HCT116 (cell line): ENCODE results near the gene MYLK. TPM values are rescaled to one million over a fixed set of nuclear protein-coding genes. Genes with fewer than 3 reads are reported as not detected.

Source experiments
- ATAC-seq: fragments of 200-7000 bp; cut with Tn5 transposase; 2 replicates; pipeline ENCODE4 v1.9.1; 2020; ENCODE audit warnings: mild to moderate bottlenecking, moderate library complexity
- BruUV-seq: library from RNA; stranded (reverse); fragments of 400-500 nt; replicated peaks from 2 replicates; lab custom pipeline; 2021; lab: Mats Ljungman, UMichigan
- CTCF ChIA-PET: fragments of 300-600 bp; sonication (Branson Sonifier 250); formaldehyde crosslinking; loops from one replicate; lab custom pipeline; 2021; ENCODE audit warnings: antibody characterized with exemption; lab: Charles Lee
- POLR2A ChIA-PET: fragments of 300-600, 350-600 bp; sonication (Branson Sonifier 250); formaldehyde crosslinking; loops from one replicate; lab custom pipeline; 2021; ENCODE audit warnings: antibody characterized with exemption; lab: Charles Lee
- RAD21 ChIA-PET, 2 experiments: fragments of 300-600 bp; sonication (Branson Sonifier 250); formaldehyde crosslinking; loops; one replicate each; lab custom pipeline; 2023; ENCODE audit warnings: low total read pairs in 2 of 2; ENCODE audit not compliant: uncharacterized antibody in 2 of 2, unreplicated experiment in 2 of 2, low non-redundant PET in 1 of 2; lab: Charles Lee
- DNase-seq: peaks from one replicate; pipeline ENCODE4 v3.0.0-alpha.2; 2010; ENCODE audit warnings: low read depth, low spot score
- H2AFZ ChIP-seq: fragments of 200-600 bp; shearing (Covaris generic), sonication (generic); 2 replicates; pipeline ENCODE4 v1.6.1; 2017; ENCODE audit warnings: low read depth, mixed run types, mixed read lengths, antibody characterized with exemption, low read length; ENCODE audit not compliant: poor library complexity, severe bottlenecking
- H3K27ac ChIP-seq: 2 replicates; pipeline ENCODE4 v1.5.1; 2012; ENCODE audit warnings: low read depth, low read length
- H3K27me3 ChIP-seq: fragments of 200-600 bp; sonication (generic); 2 replicates; pipeline ENCODE4 v1.6.1; 2016; ENCODE audit warnings: mixed run types, low read length, mixed read lengths; ENCODE audit not compliant: insufficient read depth
- H3K36me3 ChIP-seq, 2 experiments: fragments of 200-500 bp in 1 of 2; fragments of 200-600 bp in 1 of 2; sonication (Bioruptor generic) in 1 of 2; sonication (generic) in 1 of 2; 2 replicates each; pipeline versions ENCODE4 v1.5.1 to v1.6.1; 2014 to 2016; ENCODE audit warnings: low read length in 2 of 2, inconsistent platforms in 1 of 2, mixed read lengths in 1 of 2, mixed run types in 1 of 2; ENCODE audit not compliant: insufficient read depth in 2 of 2, control insufficient read depth in 1 of 2
- H3K4me1 ChIP-seq, 2 experiments: fragments of 200-600 bp in 1 of 2; sonication (generic) in 1 of 2; 2 replicates each; pipeline versions ENCODE4 v1.5.1 to v1.6.1; 2012 to 2017; ENCODE audit warnings: low read length in 2 of 2, inconsistent platforms in 1 of 2, mild to moderate bottlenecking in 1 of 2, mixed read lengths in 1 of 2, mixed run types in 1 of 2, moderate library complexity in 1 of 2; ENCODE audit not compliant: insufficient read depth in 2 of 2, control insufficient read depth in 1 of 2
- H3K4me2 ChIP-seq: fragments of 200-600 bp; sonication (generic); 2 replicates; pipeline ENCODE4 v1.6.1; 2017; ENCODE audit warnings: mixed run types, low read length, mixed read lengths
- H3K4me3 ChIP-seq, 2 experiments: fragments of 200-600 bp in 1 of 2; sonication (generic) in 1 of 2; replicated peaks in 1 of 2; 2 replicates each; pipeline ENCODE4 v1.5.1; 2011 to 2016; ENCODE audit warnings: low read length in 2 of 2, control low read depth in 1 of 2, low read depth in 1 of 2, mild to moderate bottlenecking in 1 of 2, mixed read lengths in 1 of 2, mixed run types in 1 of 2
- H3K79me2 ChIP-seq: fragments of 200-600 bp; sonication (generic); 2 replicates; pipeline ENCODE4 v1.6.1; 2017; ENCODE audit warnings: mild to moderate bottlenecking, mixed run types, low read length, moderate library complexity, mixed read lengths; ENCODE audit not compliant: insufficient read depth
- H3K9ac ChIP-seq: fragments of 200-600 bp; sonication (generic); 2 replicates; pipeline ENCODE4 v1.6.1; 2016; ENCODE audit warnings: low read length, mixed read lengths
- H3K9me2 ChIP-seq: fragments of 200-600 bp; sonication (generic), shearing (Covaris generic); 2 replicates; pipeline ENCODE4 v1.6.1; 2017; ENCODE audit warnings: mixed run types, mild to moderate bottlenecking, moderate library complexity; ENCODE audit not compliant: insufficient read depth
- H3K9me3 ChIP-seq, 2 experiments: fragments of 200-500 bp in 1 of 2; fragments of 200-600 bp in 1 of 2; sonication (Bioruptor generic) in 1 of 2; sonication (generic) in 1 of 2; 2 replicates each; pipeline ENCODE4 v1.6.1; 2014 to 2017; ENCODE audit warnings: low read length in 2 of 2, mixed read lengths in 2 of 2, inconsistent platforms in 1 of 2, low read depth in 1 of 2, mild to moderate bottlenecking in 1 of 2, mixed run types in 1 of 2, moderate library complexity in 1 of 2; ENCODE audit not compliant: control insufficient read depth in 1 of 2, insufficient read depth in 1 of 2
- H4K20me1 ChIP-seq: fragments of 200-600 bp; sonication (generic), shearing (Covaris generic); 2 replicates; pipeline ENCODE4 v1.6.1; 2017; ENCODE audit warnings: mixed run types, mild to moderate bottlenecking, moderate library complexity; ENCODE audit not compliant: insufficient read depth
- CEBPB ChIP-seq: IDR thresholded peaks from 2 replicates; pipeline ENCODE4 v1.6.1; 2012; ENCODE audit warnings: low read depth
- EGR1 ChIP-seq: IDR thresholded peaks from 2 replicates; pipeline ENCODE4 v1.6.1; 2012; ENCODE audit warnings: low read depth
- ELF1 ChIP-seq: IDR thresholded peaks from 2 replicates; pipeline ENCODE4 v1.6.1; 2012; ENCODE audit warnings: low read depth, borderline replicate concordance
- EZH2 ChIP-seq: fragments of 200-600 bp; sonication (generic); IDR thresholded peaks from 2 replicates; pipeline ENCODE4 v1.6.1; 2017; ENCODE audit warnings: antibody characterized with exemption, mixed run types
- EZH2phosphoT487 ChIP-seq: fragments of 200-600 bp; IDR thresholded peaks from 2 replicates; pipeline ENCODE4 v1.6.1; 2018; ENCODE audit warnings: antibody characterized with exemption, borderline replicate concordance
- FOSL1 ChIP-seq: IDR thresholded peaks from 2 replicates; pipeline ENCODE4 v1.6.1; 2012; ENCODE audit warnings: low read depth
- JUND ChIP-seq: IDR thresholded peaks from 2 replicates; pipeline ENCODE4 v1.6.1; 2012
- MAX ChIP-seq: IDR thresholded peaks from 2 replicates; pipeline ENCODE4 v1.6.1; 2012
- POLR2AphosphoS5 ChIP-seq: IDR thresholded peaks from 2 replicates; pipeline ENCODE4 v1.6.1; 2011; ENCODE audit warnings: mild to moderate bottlenecking, low read depth, low read length, moderate library complexity
- RAD21 ChIP-seq: IDR thresholded peaks from 2 replicates; pipeline ENCODE4 v1.6.1; 2012; ENCODE audit warnings: low read depth, mild to moderate bottlenecking
- SIN3A ChIP-seq: IDR thresholded peaks from 2 replicates; pipeline ENCODE4 v1.6.1; 2012; ENCODE audit warnings: low read depth
- SP1 ChIP-seq: IDR thresholded peaks from 2 replicates; pipeline ENCODE4 v1.6.1; 2012; ENCODE audit warnings: low read depth
- SRF ChIP-seq: IDR thresholded peaks from 2 replicates; pipeline ENCODE4 v1.6.1; 2012; ENCODE audit warnings: low read depth
- TCF7L2 ChIP-seq: IDR thresholded peaks from 2 replicates; pipeline ENCODE4 v1.7.0; 2011; ENCODE audit warnings: borderline replicate concordance, inconsistent platforms; ENCODE audit not compliant: insufficient read depth, insufficient read length; ENCODE audit errors: extremely low read depth
- YY1 ChIP-seq: IDR thresholded peaks from 2 replicates; pipeline ENCODE4 v1.6.1; 2011; ENCODE audit warnings: low read length, low read depth, moderate library complexity, mild to moderate bottlenecking; ENCODE audit not compliant: insufficient replicate concordance; ENCODE audit errors: extremely low read depth
- ZBTB33 ChIP-seq: IDR thresholded peaks from 2 replicates; pipeline ENCODE4 v1.6.1; 2011; ENCODE audit warnings: mild to moderate bottlenecking, low read length, moderate library complexity; ENCODE audit not compliant: insufficient replicate concordance; ENCODE audit errors: extremely low read depth
- ZNF274 ChIP-seq: fragments of 200-500 bp; sonication (Bioruptor generic); IDR thresholded peaks from 2 replicates; pipeline ENCODE4 v1.6.1; 2014; ENCODE audit warnings: mild to moderate bottlenecking, low read depth, low read length, inconsistent platforms
- intact Hi-C: fragments of 100-400 bp; cut with micrococcal nuclease; formaldehyde crosslinking; loops from 2 replicates; pipeline ENCODE4 v1.10.0; 2022
- total RNA-seq: library from RNA; stranded (reverse); gene quantifications from one replicate; pipeline ENCODE4 v1.2.1, GENCODE V29; 2021; ENCODE audit not compliant: unreplicated experiment
- TF ChIP-seq, protein P1 (sequence below): IDR thresholded peaks from 2 replicates; pipeline ENCODE4 v1.6.1; 2012

Gene MYLK
- total RNA-seq, 1 experiment from 2014 or later, result 3.8 TPM

DNA sequence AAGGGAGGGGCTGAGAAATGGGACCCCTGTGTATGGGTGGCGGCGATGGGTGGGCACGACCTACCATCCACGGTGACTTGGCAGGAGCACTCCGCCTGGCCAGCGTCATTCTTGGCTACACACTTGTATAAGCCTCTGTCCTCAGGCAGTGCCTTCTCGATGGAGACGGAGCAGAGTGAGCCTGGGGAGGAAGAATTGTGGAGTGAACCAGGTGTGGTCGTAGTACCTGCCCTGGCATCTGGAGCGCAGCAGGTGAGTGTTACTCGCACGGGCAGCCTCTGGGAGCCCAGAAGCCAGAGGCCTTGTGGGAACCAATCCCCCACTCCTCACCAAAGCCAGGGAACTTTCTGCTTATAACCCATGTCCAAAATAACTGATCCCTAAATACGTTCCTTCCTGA is 191.5 kb downstream of the MYLK start:
- no peak for ATAC-seq
- Histone ChIP-seq H4K20me1 (no peaks in the 10 kb centered on the region), H3K79me2 (no peaks in the 10 kb centered on the region), H3K4me2 (no peak overlapping the region), H2AFZ (no peak overlapping the region), H3K36me3 (no peaks in the 10 kb centered on the region), H3K27me3 (no peaks in the 10 kb centered on the region), H3K4me1 (peaks cover 4 to 22% of the 10 kb centered on the region in 2 experiments; a peak in 3 of 4 replicates), H3K9me3 (no peaks in the 10 kb centered on the region), H3K27ac (no peak overlapping the region), H3K4me3 (no peak overlapping the region), H3K9ac (no peak overlapping the region), H3K9me2 (no peaks in the 10 kb centered on the region)
- ChIA-PET CTCF (interaction anchor here (1.3 kb wide), 1 partner anchor 41 kb away, joined by 3 read pairs; no protein-coding TSS in a partner anchor), RAD21 (no interaction called here), POLR2A (no interaction called here)
- intact Hi-C loops, result no loop called here
- BruUV-seq, result no TSS peak
- DNase-seq, result no peak
- TF ChIP-seq SRF (no peak), YY1 (no peak), SIN3A (no peak), CEBPB (no peak), EGR1 (no peak), POLR2AphosphoS5 (no peak), ZNF274 (no peak)
- TF ChIP-seq, protein P1, sequence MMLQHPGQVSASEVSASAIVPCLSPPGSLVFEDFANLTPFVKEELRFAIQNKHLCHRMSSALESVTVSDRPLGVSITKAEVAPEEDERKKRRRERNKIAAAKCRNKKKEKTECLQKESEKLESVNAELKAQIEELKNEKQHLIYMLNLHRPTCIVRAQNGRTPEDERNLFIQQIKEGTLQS, result no peak

DNA sequence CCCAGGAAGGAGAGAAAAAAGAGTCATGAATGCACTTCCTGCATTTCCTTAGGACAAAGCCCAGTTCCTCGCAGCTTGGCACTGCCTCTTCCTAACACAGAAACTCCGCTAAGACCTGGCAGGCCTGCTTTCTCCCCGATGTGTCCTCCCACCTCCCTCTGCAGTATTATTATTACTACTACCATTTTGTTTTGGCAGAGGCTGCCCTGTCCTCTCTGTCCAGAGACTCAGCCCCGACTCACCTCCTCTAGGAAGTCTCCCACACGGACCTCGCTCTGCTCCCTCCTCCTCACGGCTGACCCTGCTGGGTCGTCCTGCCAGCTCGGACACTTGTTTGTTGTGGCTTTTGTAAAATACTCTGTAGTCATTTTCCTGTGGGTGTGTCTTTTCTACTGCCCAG is 192.1 kb downstream of the MYLK start:
- intact Hi-C loops, result no loop called here
- no TSS peak for BruUV-seq
- Histone ChIP-seq H3K4me1 (peaks cover 4 to 23% of the 10 kb centered on the region in 2 experiments; a peak in 3 of 4 replicates), H3K79me2 (no peaks in the 10 kb centered on the region), H3K9ac (no peak overlapping the region), H2AFZ (no peak overlapping the region), H3K27ac (no peak overlapping the region), H3K9me3 (no peaks in the 10 kb centered on the region), H3K36me3 (no peaks in the 10 kb centered on the region), H3K9me2 (no peaks in the 10 kb centered on the region), H3K4me3 (no peak overlapping the region), H4K20me1 (no peaks in the 10 kb centered on the region), H3K27me3 (no peaks in the 10 kb centered on the region)
- TF ChIP-seq RAD21 (no peak), MAX (no peak), SRF (no peak), EZH2phosphoT487 (no peak), TCF7L2 (no peak), ZBTB33 (no peak), ELF1 (no peak), EZH2 (no peak), ZNF274 (no peak), YY1 (no peak), FOSL1 (no peak), SP1 (no peak), SIN3A (no peak), CEBPB (no peak), JUND (no peak)
- TF ChIP-seq, protein P1, result no peak
- TF ChIP-seq, all 23 proteins: peak for 0
- POLR2A ChIA-PET, result no interaction called here
- H3K4me2 ChIP-seq, result no peak overlapping the region
- CTCF ChIA-PET, result interaction anchor here (1.3 kb wide), 1 partner anchor 40 kb away, joined by 3 read pairs; no protein-coding TSS in a partner anchor
- RAD21 ChIA-PET, result no interaction called here
- DNase-seq, result no peak
- ATAC-seq, result no peak
